ENCODE results near the gene GLT8D2.

DNA sequence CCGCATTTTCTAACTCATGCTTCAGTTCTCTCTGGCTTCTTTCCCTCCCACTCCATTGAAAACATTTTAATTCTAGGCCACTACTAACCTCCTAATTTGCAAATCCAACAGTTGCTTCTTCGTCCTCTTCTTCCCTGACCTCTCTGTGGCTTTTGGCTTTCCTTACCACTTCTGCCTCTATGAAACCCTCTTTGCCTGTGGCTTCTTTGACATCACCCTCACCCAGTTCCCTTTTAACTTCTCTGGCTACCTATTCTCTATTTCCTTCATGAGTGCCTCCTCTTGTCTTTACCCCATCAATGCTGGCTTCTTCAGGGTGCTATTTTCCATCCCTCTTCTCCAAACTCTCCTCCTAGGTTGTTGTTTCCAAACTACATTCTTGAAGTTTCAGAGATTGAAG is 10.0 kb upstream of the GLT8D2 start:
- no peak for TF ChIP-seq POLR2A (IDR thresholded peaks at IDR 0.05; ENCODE audit: low read depth, low read length)
- TF ChIP-seq, protein P1, sequence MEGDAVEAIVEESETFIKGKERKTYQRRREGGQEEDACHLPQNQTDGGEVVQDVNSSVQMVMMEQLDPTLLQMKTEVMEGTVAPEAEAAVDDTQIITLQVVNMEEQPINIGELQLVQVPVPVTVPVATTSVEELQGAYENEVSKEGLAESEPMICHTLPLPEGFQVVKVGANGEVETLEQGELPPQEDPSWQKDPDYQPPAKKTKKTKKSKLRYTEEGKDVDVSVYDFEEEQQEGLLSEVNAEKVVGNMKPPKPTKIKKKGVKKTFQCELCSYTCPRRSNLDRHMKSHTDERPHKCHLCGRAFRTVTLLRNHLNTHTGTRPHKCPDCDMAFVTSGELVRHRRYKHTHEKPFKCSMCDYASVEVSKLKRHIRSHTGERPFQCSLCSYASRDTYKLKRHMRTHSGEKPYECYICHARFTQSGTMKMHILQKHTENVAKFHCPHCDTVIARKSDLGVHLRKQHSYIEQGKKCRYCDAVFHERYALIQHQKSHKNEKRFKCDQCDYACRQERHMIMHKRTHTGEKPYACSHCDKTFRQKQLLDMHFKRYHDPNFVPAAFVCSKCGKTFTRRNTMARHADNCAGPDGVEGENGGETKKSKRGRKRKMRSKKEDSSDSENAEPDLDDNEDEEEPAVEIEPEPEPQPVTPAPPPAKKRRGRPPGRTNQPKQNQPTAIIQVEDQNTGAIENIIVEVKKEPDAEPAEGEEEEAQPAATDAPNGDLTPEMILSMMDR (IDR thresholded peaks at IDR 0.05; ENCODE audit: extremely low read depth in 1 of 2, insufficient read depth in 1 of 2, low read depth in 1 of 2, low read length in 2 of 2) = no peak
- no peak for TF ChIP-seq MYC (IDR thresholded peaks at IDR 0.05; ENCODE audit: low read depth, low read length)
- no peak for TF ChIP-seq POLR2AphosphoS5 (IDR thresholded peaks at IDR 0.05; ENCODE audit: insufficient read depth, low read depth, low read length)
- TF ChIP-seq FOS (IDR thresholded peaks at IDR 0.05; ENCODE audit: borderline replicate concordance, insufficient read depth, low read length) = no peak

Measured in endothelial cell of umbilical vein (primary cell).